ENCODE measurements around the gene SH3D19. TPM values are rescaled to one million over a fixed set of nuclear protein-coding genes. Genes with fewer than 3 reads are reported as not detected.

Gene SH3D19
- total RNA-seq, 2 experiments from 2014 or later: not detected

DNA sequence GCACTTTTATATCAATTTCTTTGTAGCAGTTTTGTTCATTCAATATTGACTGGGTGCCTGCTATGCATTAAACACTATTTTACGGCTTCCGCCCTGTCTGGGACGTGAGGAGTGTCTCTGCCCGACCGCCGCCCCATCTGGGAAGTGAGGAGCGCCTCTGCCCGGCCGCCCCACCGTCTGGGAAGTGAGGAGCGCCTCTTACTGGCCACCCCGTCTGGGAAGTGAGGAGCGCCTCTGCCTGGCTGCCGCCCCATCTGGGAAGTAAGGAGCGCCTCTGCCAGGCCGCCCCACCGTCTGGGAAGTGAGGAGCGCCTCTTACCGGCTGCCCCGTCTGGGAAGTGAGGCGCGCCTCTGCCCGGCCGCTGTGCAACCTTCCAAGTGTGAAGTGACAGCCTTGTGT, 157.8 kb downstream of the SH3D19 start:
- no peak overlapping the region for H3K27ac Mint-ChIP-seq
- no peaks in the 10 kb centered on the region for H3K9me3 Mint-ChIP-seq (ENCODE audit: insufficient read depth)
- no peak for DNase-seq
- no peaks in the 10 kb centered on the region for H3K36me3 Mint-ChIP-seq (ENCODE audit: low read depth)
- ChIA-PET POLR2A (no interaction called here), CTCF (no interaction called here)
- H3K4me1 Mint-ChIP-seq (ENCODE audit: low read depth): no peaks in the 10 kb centered on the region
- no peak overlapping the region for H3K4me3 Mint-ChIP-seq
- peaks cover 13% of the 10 kb centered on the region for H3K27me3 Mint-ChIP-seq (ENCODE audit: low read depth)
- ATAC-seq: no peak

DNA sequence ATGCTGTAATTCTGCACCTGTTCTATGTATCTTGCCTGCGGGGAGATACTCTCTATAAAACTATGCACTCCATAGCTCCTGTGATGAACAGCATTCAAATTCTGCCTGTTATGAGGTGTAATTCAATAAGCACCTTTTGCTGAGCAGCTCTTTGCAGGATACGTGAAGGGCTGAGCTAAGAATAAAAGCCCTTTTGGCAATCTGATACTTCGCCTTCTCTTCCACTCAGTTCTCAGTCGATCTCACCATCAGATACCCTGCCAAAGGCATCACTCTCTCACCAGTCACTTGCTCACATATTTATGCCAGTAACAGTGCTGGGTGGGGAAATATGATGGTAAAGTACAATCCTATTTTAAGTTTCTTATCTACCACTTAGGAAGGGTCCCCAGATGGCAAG, 158.8 kb downstream of the SH3D19 start:
- ChIA-PET CTCF (no interaction called here), POLR2A (no interaction called here)
- DNase-seq (no peak), ATAC-seq (no peak)
- Mint-ChIP-seq H3K27ac (no peak overlapping the region), H3K9me3 (ENCODE audit: insufficient read depth) (no peaks in the 10 kb centered on the region), H3K4me1 (ENCODE audit: low read depth) (no peaks in the 10 kb centered on the region), H3K27me3 (ENCODE audit: low read depth) (peaks cover 12% of the 10 kb centered on the region), H3K36me3 (ENCODE audit: low read depth) (no peaks in the 10 kb centered on the region), H3K4me3 (no peak overlapping the region)

- Mint-ChIP-seq H3K27ac (no peak overlapping the region), H3K4me1 (ENCODE audit: low read depth) (no peaks in the 10 kb centered on the region), H3K27me3 (ENCODE audit: low read depth) (peaks cover 6% of the 10 kb centered on the region), H3K36me3 (ENCODE audit: low read depth) (no peaks in the 10 kb centered on the region), H3K9me3 (ENCODE audit: insufficient read depth) (no peaks in the 10 kb centered on the region), H3K4me3 (no peak overlapping the region)
- ATAC-seq (no peak), DNase-seq (no peak)
- CTCF ChIA-PET: no interaction called here
- POLR2A ChIA-PET: no interaction called here
Observed at GRCh38 chr4:151165205-151166000, 160.0 kb downstream of the SH3D19 start.

DNA sequence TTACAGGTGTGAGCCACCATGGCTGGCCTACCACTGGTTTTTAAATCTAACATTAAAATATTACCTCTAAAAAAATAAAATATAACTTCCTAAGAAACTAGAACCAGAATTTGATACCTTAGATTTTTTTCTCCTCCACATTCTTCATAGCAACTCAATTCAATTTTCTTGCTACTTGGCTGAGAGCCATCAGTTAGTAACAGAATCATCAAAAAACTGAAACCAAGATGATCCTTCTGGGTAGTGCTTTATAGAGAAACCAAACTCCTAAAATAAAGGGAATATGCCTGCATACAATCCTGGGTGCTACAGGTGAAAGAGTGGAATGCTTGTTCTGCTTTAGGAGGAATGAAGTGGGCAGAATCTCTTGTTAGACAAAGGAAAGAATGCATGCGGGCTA, 161.6 kb downstream of the SH3D19 start:
- Mint-ChIP-seq H3K27ac (no peak overlapping the region), H3K4me3 (no peak overlapping the region), H3K9me3 (ENCODE audit: insufficient read depth) (no peaks in the 10 kb centered on the region), H3K27me3 (ENCODE audit: low read depth) (peaks cover 6% of the 10 kb centered on the region), H3K36me3 (ENCODE audit: low read depth) (no peaks in the 10 kb centered on the region), H3K4me1 (ENCODE audit: low read depth) (no peaks in the 10 kb centered on the region)
- ATAC-seq (no peak), DNase-seq (no peak)
- ChIA-PET POLR2A (no interaction called here), CTCF (no interaction called here)

DNA sequence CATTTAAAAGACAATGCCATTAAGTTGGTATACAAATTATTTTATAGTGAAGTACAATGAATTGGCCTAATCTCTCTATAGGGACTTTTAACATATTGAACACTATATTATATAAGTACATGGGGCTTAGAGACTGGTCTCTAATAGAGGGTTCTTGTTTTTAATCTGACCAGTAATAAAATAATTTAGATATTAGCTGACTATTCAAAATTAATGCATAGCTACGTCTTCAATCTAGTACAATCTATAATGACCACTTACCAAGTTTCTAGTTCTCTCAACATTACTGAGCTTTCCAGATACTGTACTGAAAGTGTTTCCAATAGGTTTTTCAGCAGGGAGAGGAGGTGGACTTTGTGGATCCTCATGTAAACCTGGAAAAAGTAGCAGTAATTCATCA, 166.4 kb downstream of the SH3D19 start:
- POLR2A ChIA-PET: no interaction called here
- Mint-ChIP-seq H3K27ac (no peak overlapping the region), H3K4me1 (ENCODE audit: low read depth) (no peaks in the 10 kb centered on the region), H3K36me3 (ENCODE audit: low read depth) (no peaks in the 10 kb centered on the region), H3K9me3 (ENCODE audit: insufficient read depth) (no peaks in the 10 kb centered on the region), H3K27me3 (ENCODE audit: low read depth) (peaks cover 9% of the 10 kb centered on the region), H3K4me3 (no peak overlapping the region)
- ATAC-seq (no peak), DNase-seq (no peak)
- CTCF ChIA-PET: no interaction called here

DNA sequence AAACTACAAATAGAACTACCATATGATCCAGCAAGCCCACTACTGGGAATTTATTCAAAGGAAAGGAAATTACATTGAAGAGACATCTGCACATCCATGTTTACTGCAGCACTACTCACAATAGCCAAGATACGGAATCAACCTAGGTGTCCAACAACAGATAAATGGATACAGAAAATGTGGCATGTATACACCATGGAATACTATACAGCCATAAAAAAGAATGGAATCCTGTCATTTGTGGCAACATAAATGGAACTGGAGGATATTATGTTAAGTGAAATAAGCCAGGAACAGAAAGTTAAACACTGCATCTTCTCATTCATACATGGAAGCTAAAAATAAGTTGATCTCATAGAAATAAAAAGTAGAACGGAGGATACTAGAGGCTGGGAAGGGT, 167.9 kb downstream of the SH3D19 start:
- Mint-ChIP-seq H3K36me3 (ENCODE audit: low read depth) (no peaks in the 10 kb centered on the region), H3K4me3 (no peak overlapping the region), H3K9me3 (ENCODE audit: insufficient read depth) (no peaks in the 10 kb centered on the region), H3K27ac (no peak overlapping the region), H3K27me3 (ENCODE audit: low read depth) (peaks cover 7% of the 10 kb centered on the region), H3K4me1 (ENCODE audit: low read depth) (no peaks in the 10 kb centered on the region)
- ChIA-PET POLR2A (no interaction called here), CTCF (interaction anchor here (0.6 kb wide), 1 partner anchor 121 kb away, joined by 3 read pairs; no protein-coding TSS in a partner anchor)
- no peak for DNase-seq
- no peak for ATAC-seq

GRCh38 chr4:151153585-151153984, 171.8 kb downstream of the SH3D19 start:
- CTCF ChIA-PET: no interaction called here
- no peak overlapping the region for H3K4me3 Mint-ChIP-seq
- H3K27ac Mint-ChIP-seq: no peak overlapping the region
- peaks cover 10% of the 10 kb centered on the region for H3K27me3 Mint-ChIP-seq (ENCODE audit: low read depth)
- H3K9me3 Mint-ChIP-seq (ENCODE audit: insufficient read depth): no peaks in the 10 kb centered on the region
- POLR2A ChIA-PET: interaction anchor here (0.6 kb wide), 1 partner anchor 32 kb away, joined by 3 read pairs; no protein-coding TSS in a partner anchor
- DNase-seq (no peak), ATAC-seq (no peak)
- H3K36me3 Mint-ChIP-seq (ENCODE audit: low read depth): no peaks in the 10 kb centered on the region
- H3K4me1 Mint-ChIP-seq (ENCODE audit: low read depth): no peaks in the 10 kb centered on the region

DNA sequence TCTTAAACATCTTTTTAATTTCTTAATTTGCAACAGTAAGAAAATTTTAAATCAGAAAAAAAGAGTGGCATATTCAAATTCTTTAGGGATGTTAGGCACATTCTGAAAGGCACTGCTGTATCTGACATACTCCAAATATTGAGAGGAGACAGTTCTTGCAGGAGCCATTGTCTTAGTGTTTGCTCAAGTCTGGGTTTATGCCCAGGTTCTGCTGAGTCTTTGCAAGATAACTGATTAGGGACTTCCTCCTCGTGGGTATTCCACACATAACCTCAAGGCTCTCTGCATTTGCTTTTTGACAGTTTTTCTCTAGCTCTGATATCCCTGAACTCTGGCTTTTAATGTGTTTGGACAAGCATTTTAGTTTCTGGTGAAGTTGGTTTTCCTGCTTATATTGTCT, 173.4 kb downstream of the SH3D19 start:
- Mint-ChIP-seq H3K27ac (no peak overlapping the region), H3K9me3 (ENCODE audit: insufficient read depth) (no peaks in the 10 kb centered on the region), H3K27me3 (ENCODE audit: low read depth) (peaks cover 8% of the 10 kb centered on the region), H3K4me3 (no peak overlapping the region), H3K4me1 (ENCODE audit: low read depth) (no peaks in the 10 kb centered on the region), H3K36me3 (ENCODE audit: low read depth) (no peaks in the 10 kb centered on the region)
- ChIA-PET POLR2A (interaction anchor here (0.6 kb wide), 1 partner anchor 333 kb away, joined by 3 read pairs; no protein-coding TSS in a partner anchor), CTCF (no interaction called here)
- DNase-seq (no peak), ATAC-seq (no peak)

DNA sequence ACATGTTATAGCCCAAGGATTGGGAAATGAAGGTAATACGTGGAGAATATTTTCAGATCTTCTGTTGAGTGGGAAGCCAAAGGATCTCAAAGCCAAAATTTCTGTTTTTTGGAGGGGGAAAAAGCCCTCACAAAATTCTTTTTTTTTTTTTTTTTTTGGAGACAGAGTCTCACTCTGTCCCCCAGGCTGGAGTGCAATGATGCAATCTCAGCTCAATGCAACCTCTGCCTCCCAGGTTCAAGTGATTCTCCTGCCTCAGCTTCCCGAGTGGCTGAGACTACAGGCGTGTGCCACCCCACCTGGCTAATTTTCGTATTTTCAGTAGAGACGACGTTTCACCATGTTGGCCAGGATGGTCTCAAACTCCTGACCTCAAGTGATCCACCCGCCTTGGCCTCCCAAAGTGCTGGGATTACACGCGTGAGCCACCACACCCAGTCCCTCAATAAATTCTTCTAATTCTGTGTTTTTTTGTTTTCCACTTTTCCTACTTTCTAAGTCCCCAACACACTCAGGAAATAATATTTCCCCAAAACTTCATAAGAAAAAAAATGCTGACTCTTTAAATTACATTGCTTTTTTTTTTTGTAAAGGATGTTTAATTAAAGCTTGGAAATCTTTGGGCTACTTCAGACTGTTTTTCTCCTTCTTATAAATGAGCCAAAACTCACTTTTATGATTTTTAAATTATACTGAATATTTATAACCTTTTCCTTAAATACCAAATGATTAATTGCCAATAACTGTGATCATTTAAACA, 174.4 kb downstream of the SH3D19 start:
- DNase-seq (no peak), ATAC-seq (no peak)
- H3K4me1 Mint-ChIP-seq (ENCODE audit: low read depth): no peaks in the 10 kb centered on the region
- no peaks in the 10 kb centered on the region for H3K9me3 Mint-ChIP-seq (ENCODE audit: insufficient read depth)
- H3K36me3 Mint-ChIP-seq (ENCODE audit: low read depth): no peaks in the 10 kb centered on the region
- POLR2A ChIA-PET: interaction anchor here (0.6 kb wide), 1 partner anchor 334 kb away, joined by 3 read pairs; no protein-coding TSS in a partner anchor
- no peak overlapping the region for H3K4me3 Mint-ChIP-seq
- peaks cover 8% of the 10 kb centered on the region for H3K27me3 Mint-ChIP-seq (ENCODE audit: low read depth)
- H3K27ac Mint-ChIP-seq: no peak overlapping the region
- CTCF ChIA-PET: no interaction called here

DNA sequence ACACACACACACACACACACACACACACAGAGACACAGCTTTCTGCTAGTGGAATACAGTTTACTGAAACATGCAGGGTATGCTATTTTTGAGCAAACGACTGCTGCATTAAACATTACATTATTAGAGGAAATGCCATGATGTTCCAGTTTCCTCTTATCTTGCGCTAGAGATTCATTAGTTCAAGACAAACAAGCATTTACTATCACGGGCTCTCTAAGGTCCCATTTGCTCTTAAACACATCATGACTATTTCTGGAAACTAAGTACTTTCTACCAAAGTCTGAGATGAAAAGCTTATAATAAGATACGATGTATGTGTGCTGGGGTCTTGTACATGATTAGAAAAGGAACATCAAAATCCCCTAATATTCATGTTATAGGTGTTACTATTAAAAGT, 177.1 kb downstream of the SH3D19 start:
- CTCF ChIA-PET: no interaction called here

GRCh38 chr4:151147000-151147399, 178.4 kb downstream of the SH3D19 start:
- CTCF ChIA-PET: no interaction called here
- no peak for ATAC-seq
- H3K27me3 Mint-ChIP-seq (ENCODE audit: low read depth): peaks cover 10% of the 10 kb centered on the region

More for the DNA sequence above, 177.1 kb downstream of the SH3D19 start:
- POLR2A ChIA-PET: no interaction called here
- Mint-ChIP-seq H3K36me3 (ENCODE audit: low read depth) (no peaks in the 10 kb centered on the region), H3K27me3 (ENCODE audit: low read depth) (peaks cover 10% of the 10 kb centered on the region), H3K27ac (no peak overlapping the region), H3K9me3 (ENCODE audit: insufficient read depth) (no peaks in the 10 kb centered on the region), H3K4me1 (ENCODE audit: low read depth) (no peaks in the 10 kb centered on the region), H3K4me3 (no peak overlapping the region)
- no peak for ATAC-seq
- no peak for DNase-seq

GRCh38 chr4:151144329-151145072, 180.9 kb downstream of the SH3D19 start:
- CTCF ChIA-PET: no interaction called here

More at GRCh38 chr4:151147000-151147399, 178.4 kb downstream of the SH3D19 start:
- POLR2A ChIA-PET: no interaction called here
- H3K4me1 Mint-ChIP-seq (ENCODE audit: low read depth): no peaks in the 10 kb centered on the region
- H3K4me3 Mint-ChIP-seq: no peak overlapping the region
- no peaks in the 10 kb centered on the region for H3K9me3 Mint-ChIP-seq (ENCODE audit: insufficient read depth)
- H3K27ac Mint-ChIP-seq: no peak overlapping the region
- no peaks in the 10 kb centered on the region for H3K36me3 Mint-ChIP-seq (ENCODE audit: low read depth)
- DNase-seq: no peak

More at GRCh38 chr4:151144329-151145072, 180.9 kb downstream of the SH3D19 start:
- H3K36me3 Mint-ChIP-seq (ENCODE audit: low read depth): no peaks in the 10 kb centered on the region
- H3K27me3 Mint-ChIP-seq (ENCODE audit: low read depth): peaks cover 5% of the 10 kb centered on the region
- H3K4me1 Mint-ChIP-seq (ENCODE audit: low read depth): no peaks in the 10 kb centered on the region
- POLR2A ChIA-PET: no interaction called here
- no peak for DNase-seq
- no peaks in the 10 kb centered on the region for H3K9me3 Mint-ChIP-seq (ENCODE audit: insufficient read depth)
- no peak overlapping the region for H3K27ac Mint-ChIP-seq
- no peak for ATAC-seq
- no peak overlapping the region for H3K4me3 Mint-ChIP-seq

Measured in activated CD8-positive, alpha-beta T cell treated with anti-CD3 and anti-CD28 coated beads, Interleukin-2, amount 10 ng/mL, durations not matched to agents 7 days and 5 days (primary cell).